NCI-H1436 (cell line): ENCODE results near the gene PTPN20.

Experiments
- DNase-seq: peaks from one replicate; lab custom pipeline; 2025; lab: John Stamatoyannopoulos, UW

Gene PTPN20

GRCh38 chr10:47049056-47049851 lies 138.0 kb downstream of the PTPN20 start:
- DNase-seq, result no peak

GRCh38 chr10:47049906-47050305 lies 138.7 kb downstream of the PTPN20 start:
- no peak for DNase-seq

- no peak for DNase-seq
These were observed 139.6 kb downstream of the PTPN20 start for GRCh38 chr10:47050618-47051455.

- DNase-seq, result no peak
These were observed 140.6 kb downstream of the PTPN20 start for GRCh38 chr10:47051741-47052238.
